Endodermal cell (in vitro differentiated cells): ENCODE data around the gene PLD5. TPM values are rescaled to one million over a fixed set of nuclear protein-coding genes. Genes with fewer than 3 reads are reported as not detected.

ENCODE experiments used
- DNase-seq: peaks from one replicate; pipeline ENCODE4 v3.0.0-alpha.2; 2017
- H3K27ac ChIP-seq: 2 replicates; pipeline ENCODE4 v1.5.1; 2013; ENCODE audit warnings: mild to moderate bottlenecking, low read depth, low read length, moderate library complexity
- H3K27me3 ChIP-seq: 2 replicates; pipeline ENCODE4 v1.6.1; 2013; ENCODE audit warnings: mild to moderate bottlenecking, low read length, moderate library complexity; ENCODE audit not compliant: insufficient read depth, control insufficient read depth, poor library complexity, severe bottlenecking
- H3K36me3 ChIP-seq: 2 replicates; pipeline ENCODE4 v1.7.0; 2013; ENCODE audit warnings: mild to moderate bottlenecking, low read length, moderate library complexity; ENCODE audit not compliant: control insufficient read depth, insufficient read depth
- H3K4me1 ChIP-seq: one replicate; pipeline ENCODE4 v1.7.0; 2013; ENCODE audit warnings: low read length; ENCODE audit not compliant: control insufficient read depth, insufficient read depth
- H3K4me3 ChIP-seq: 2 replicates; pipeline ENCODE4 v1.5.1; 2013; ENCODE audit warnings: mild to moderate bottlenecking, low read length, moderate library complexity
- H3K9ac ChIP-seq: 2 replicates; pipeline ENCODE4 v1.6.1; 2013; ENCODE audit warnings: mild to moderate bottlenecking, low read length, moderate library complexity; ENCODE audit not compliant: poor library complexity, severe bottlenecking; ENCODE audit errors: extremely low read depth
- H3K9me3 ChIP-seq: 2 replicates; pipeline ENCODE4 v1.6.1; 2013; ENCODE audit warnings: mild to moderate bottlenecking, low read length, moderate library complexity; ENCODE audit not compliant: control insufficient read depth
- H3K27ac Mint-ChIP-seq: 2 replicates; pipeline ENCODE4 v1.8.0; 2020; ENCODE audit warnings: mixed read lengths
- H3K27me3 Mint-ChIP-seq: 2 replicates; pipeline ENCODE4 v1.8.0; 2021; ENCODE audit warnings: mild to moderate bottlenecking, mixed read lengths; ENCODE audit not compliant: insufficient read depth
- H3K36me3 Mint-ChIP-seq: 2 replicates; pipeline ENCODE4 v1.8.0; 2020; ENCODE audit warnings: low read depth, mixed read lengths
- H3K4me1 Mint-ChIP-seq: 2 replicates; pipeline ENCODE4 v1.8.0; 2020; ENCODE audit warnings: mixed read lengths
- H3K4me3 Mint-ChIP-seq: 2 replicates; pipeline ENCODE4 v1.8.0; 2020; ENCODE audit warnings: mild to moderate bottlenecking, moderate library complexity, mixed read lengths
- H3K9me3 Mint-ChIP-seq: 2 replicates; pipeline ENCODE4 v1.8.0; 2020; ENCODE audit warnings: mild to moderate bottlenecking, mixed read lengths
- CTCF ChIP-seq: fragments of 200-600 bp; sonication (generic); conservative IDR thresholded peaks from 2 replicates; pipeline ENCODE4 v1.5.0; 2021; ENCODE audit warnings: antibody characterized with exemption, mild to moderate bottlenecking
- WGBS, 2 experiments: methylation state at CpG; one replicate each; pipeline versions ENCODE4 v1.1.5 to v1.1.7; 2013; ENCODE audit warnings: missing lambda C conversion rate in 2 of 2, mixed read lengths in 1 of 2; ENCODE audit not compliant: insufficient coverage in 1 of 2, insufficient read length in 1 of 2; 5-methylcytosine and 5-hydroxymethylcytosine counted together
- total RNA-seq, 2 donors: library from RNA; stranded (reverse); fragmentation: NEBNext Ultra II Directional in 1 of 2; extraction: Animal tissue kit (Norgen Biotek cat#: 25700) in 1 of 2; gene quantifications; 2 replicates in 1 of 2; 3 replicates in 1 of 2; pipeline ENCODE4 v1.2.1, GENCODE V29; 2021

Gene PLD5
- total RNA-seq, 2 donors from 2014 or later, result 0.66 to 2.7 TPM

GRCh38 chr1:242086093-242086492 is 438.4 kb downstream of the PLD5 start:
- no peak overlapping the region for H3K4me3 Mint-ChIP-seq
- H3K4me1 Mint-ChIP-seq, result peaks cover 36% of the 10 kb centered on the region
- no peak for DNase-seq
- H3K9ac ChIP-seq, result no peak overlapping the region
- no peaks in the 10 kb centered on the region for H3K36me3 Mint-ChIP-seq
- no peaks in the 10 kb centered on the region for H3K27me3 ChIP-seq
- no peaks in the 10 kb centered on the region for H3K36me3 ChIP-seq
- H3K27ac ChIP-seq, result no peak overlapping the region
- no peaks in the 10 kb centered on the region for H3K9me3 Mint-ChIP-seq
- no peaks in the 10 kb centered on the region for H3K9me3 ChIP-seq
- WGBS, 2 experiments, result 58 to 69% methylated on average over 3 of the region's 3 CpGs
- no peak overlapping the region for H3K27ac Mint-ChIP-seq
- H3K4me3 ChIP-seq, result no peak overlapping the region
- no peak for TF ChIP-seq CTCF
- H3K4me1 ChIP-seq, result peaks cover 6% of the 10 kb centered on the region
- no peaks in the 10 kb centered on the region for H3K27me3 Mint-ChIP-seq

GRCh38 chr1:242083742-242084141 is 440.8 kb downstream of the PLD5 start:
- H3K27me3 Mint-ChIP-seq, result no peaks in the 10 kb centered on the region
- Histone ChIP-seq H3K9me3 (no peaks in the 10 kb centered on the region), H3K27me3 (no peaks in the 10 kb centered on the region), H3K4me3 (no peak overlapping the region), H3K4me1 (no peaks in the 10 kb centered on the region), H3K36me3 (no peaks in the 10 kb centered on the region), H3K27ac (no peak overlapping the region), H3K9ac (no peak overlapping the region)
- H3K4me3 Mint-ChIP-seq, result no peak overlapping the region
- no peaks in the 10 kb centered on the region for H3K9me3 Mint-ChIP-seq
- no peak overlapping the region for H3K27ac Mint-ChIP-seq
- WGBS, 2 experiments, result 83% methylated on average over 2 of the region's 2 CpGs; no CpG with 5 or more reads in 1 of the 2 experiments
- DNase-seq, result no peak
- peaks cover 17% of the 10 kb centered on the region for H3K4me1 Mint-ChIP-seq
- no peak for TF ChIP-seq CTCF
- no peaks in the 10 kb centered on the region for H3K36me3 Mint-ChIP-seq

GRCh38 chr1:242081446-242081845 is 443.1 kb downstream of the PLD5 start:
- DNase-seq, result no peak
- Histone ChIP-seq H3K27me3 (no peaks in the 10 kb centered on the region), H3K27ac (no peak overlapping the region), H3K9ac (no peak overlapping the region), H3K9me3 (no peaks in the 10 kb centered on the region), H3K36me3 (no peaks in the 10 kb centered on the region), H3K4me1 (no peaks in the 10 kb centered on the region), H3K4me3 (no peak overlapping the region)
- 95% methylated on average over 1 of the region's 1 CpG; no CpG with 5 or more reads in 1 of the 2 experiments for WGBS, 2 experiments
- H3K4me3 Mint-ChIP-seq, result no peak overlapping the region
- H3K4me1 Mint-ChIP-seq, result peaks cover 8% of the 10 kb centered on the region
- H3K27me3 Mint-ChIP-seq, result no peaks in the 10 kb centered on the region
- H3K36me3 Mint-ChIP-seq, result no peaks in the 10 kb centered on the region
- no peak for TF ChIP-seq CTCF
- no peaks in the 10 kb centered on the region for H3K9me3 Mint-ChIP-seq
- no peak overlapping the region for H3K27ac Mint-ChIP-seq
